Activated T-helper 17 cell treated with anti-CD3 and anti-CD28 coated beads, Interleukin-2, amount 50 U/mL, for 72 hours (primary cell): ENCODE measurements around the gene ACACA. TPM values are rescaled to one million over a fixed set of nuclear protein-coding genes. Genes with fewer than 3 reads are reported as not detected.

Experiments
- ATAC-seq: fragments of 150-1000 bp; cut with Tn5 transposase; replicated peaks from 2 replicates; pipeline ENCODE4 v1.10.0; 2021; ENCODE audit warnings: mild to moderate bottlenecking, moderate library complexity
- H3K27ac Mint-ChIP-seq: one replicate; pipeline ENCODE4 v1.8.0; 2022; ENCODE audit warnings: mixed read lengths
- H3K27me3 Mint-ChIP-seq: one replicate; pipeline ENCODE4 v1.8.0; 2022; ENCODE audit warnings: mixed read lengths
- H3K36me3 Mint-ChIP-seq: one replicate; pipeline ENCODE4 v1.8.0; 2022; ENCODE audit warnings: low read depth, mild to moderate bottlenecking, mixed read lengths
- H3K4me1 Mint-ChIP-seq: one replicate; pipeline ENCODE4 v1.8.0; 2022; ENCODE audit warnings: mixed read lengths
- H3K4me3 Mint-ChIP-seq: one replicate; pipeline ENCODE4 v1.8.0; 2022; ENCODE audit warnings: mild to moderate bottlenecking, mixed read lengths
- H3K9me3 Mint-ChIP-seq: one replicate; pipeline ENCODE4 v1.8.0; 2022; ENCODE audit warnings: mixed read lengths
- total RNA-seq, 2 donors: library from RNA; stranded (reverse); gene quantifications; one replicate each; pipeline ENCODE4 v1.2.3, GENCODE V29; 2022

ACACA gene
- total RNA-seq, 2 donors from 2014 or later, result 36.9 to 73.7 TPM

DNA sequence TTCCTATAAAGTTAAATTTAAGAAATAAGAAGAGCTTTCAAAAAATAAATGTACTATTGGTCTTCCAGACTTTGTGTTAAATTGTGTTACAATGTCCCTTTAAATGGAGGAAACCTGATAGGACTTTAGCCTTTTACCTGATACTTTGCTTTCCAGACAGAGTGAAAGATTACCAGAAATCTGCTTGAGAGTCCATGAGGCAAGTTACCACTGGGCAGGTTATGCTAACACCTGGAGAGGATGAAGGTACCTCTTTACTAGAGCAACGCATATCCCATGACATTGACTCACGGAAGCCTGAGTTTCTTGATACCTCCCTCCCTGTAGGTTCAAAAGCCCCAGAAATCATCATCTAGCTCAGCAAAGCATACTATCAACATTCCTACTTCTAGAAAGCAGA is 174.7 kb downstream of the ACACA start:
- Mint-ChIP-seq H3K4me3 (no peak overlapping the region), H3K4me1 (no peaks in the 10 kb centered on the region), H3K9me3 (no peaks in the 10 kb centered on the region), H3K27ac (no peak overlapping the region), H3K27me3 (no peaks in the 10 kb centered on the region), H3K36me3 (peaks cover 64% of the 10 kb centered on the region)
- no peak for ATAC-seq

DNA sequence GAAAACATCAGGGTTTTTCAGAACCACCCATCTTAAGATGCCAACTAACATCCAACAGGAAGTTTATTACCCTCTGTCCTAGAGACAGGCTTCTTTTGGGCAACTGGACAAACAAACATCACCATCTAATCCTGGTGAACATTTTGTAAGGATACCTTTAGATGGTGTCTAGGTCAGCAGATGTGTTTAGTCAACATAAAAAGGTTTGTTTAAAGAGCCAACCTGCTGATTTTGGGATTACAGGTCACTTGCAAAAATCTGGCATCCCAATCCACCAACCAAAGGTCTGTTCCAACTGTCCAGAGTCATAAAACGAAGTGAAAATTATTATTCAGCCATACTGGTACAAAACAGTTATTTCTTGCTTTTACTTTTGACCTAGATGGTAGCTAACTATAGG is 176.0 kb downstream of the ACACA start:
- Mint-ChIP-seq H3K9me3 (no peaks in the 10 kb centered on the region), H3K27me3 (no peaks in the 10 kb centered on the region), H3K36me3 (peaks cover 64% of the 10 kb centered on the region), H3K27ac (no peak overlapping the region), H3K4me3 (no peak overlapping the region), H3K4me1 (no peaks in the 10 kb centered on the region)
- no peak for ATAC-seq

- no peak for ATAC-seq
- Mint-ChIP-seq H3K4me3 (no peak overlapping the region), H3K36me3 (peaks cover 64% of the 10 kb centered on the region), H3K27me3 (no peaks in the 10 kb centered on the region), H3K4me1 (peaks cover 4% of the 10 kb centered on the region), H3K9me3 (no peaks in the 10 kb centered on the region), H3K27ac (peak overlapping the region; percentile 14)
These were observed 181.2 kb downstream of the ACACA start for GRCh38 chr17:37225465-37225864.

DNA sequence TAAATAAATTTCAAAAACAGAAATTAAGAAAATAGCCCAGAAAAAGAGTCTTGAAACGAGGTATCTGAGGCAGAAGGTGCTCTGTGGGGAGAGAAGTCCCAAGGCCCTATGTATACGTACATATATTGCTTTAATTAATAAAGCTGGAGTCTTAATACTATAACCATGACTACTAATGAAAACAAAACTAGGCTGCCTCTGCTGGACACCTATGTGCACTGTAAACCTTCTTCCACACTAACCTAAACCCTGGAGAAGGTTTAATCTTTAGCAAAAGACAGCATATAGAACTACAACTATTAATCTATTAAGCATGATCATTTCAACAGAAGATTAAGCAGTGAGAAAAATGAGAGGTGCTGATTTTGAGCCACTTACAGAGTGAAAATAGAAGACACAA is 184.8 kb downstream of the ACACA start:
- Mint-ChIP-seq H3K36me3 (peaks cover 77% of the 10 kb centered on the region), H3K27ac (no peak overlapping the region), H3K4me3 (no peak overlapping the region), H3K4me1 (peaks cover 4% of the 10 kb centered on the region), H3K27me3 (no peaks in the 10 kb centered on the region), H3K9me3 (no peaks in the 10 kb centered on the region)
- ATAC-seq, result no peak

DNA sequence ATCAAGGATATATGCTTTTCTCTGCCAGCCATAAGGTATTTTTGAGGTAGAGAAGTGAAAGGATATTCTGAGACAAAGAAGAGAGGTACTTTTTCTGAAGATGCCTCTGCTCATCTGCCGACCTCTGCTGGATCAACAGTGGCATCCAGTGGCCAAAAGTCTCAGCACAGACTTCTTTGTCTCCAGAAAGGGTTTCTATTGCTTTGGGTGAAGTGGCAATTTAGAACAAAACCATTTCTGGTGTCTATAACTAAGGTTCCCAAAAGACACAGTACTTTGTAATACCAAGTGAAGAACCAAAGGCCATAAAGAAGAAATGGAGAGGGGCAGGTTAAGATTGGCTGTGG is 186.1 kb downstream of the ACACA start:
- Mint-ChIP-seq H3K27ac (peak overlapping the region; percentile 53), H3K4me1 (peaks cover 4% of the 10 kb centered on the region), H3K9me3 (no peaks in the 10 kb centered on the region), H3K27me3 (no peaks in the 10 kb centered on the region), H3K4me3 (no peak overlapping the region), H3K36me3 (peaks cover 79% of the 10 kb centered on the region)
- ATAC-seq, result no peak

DNA sequence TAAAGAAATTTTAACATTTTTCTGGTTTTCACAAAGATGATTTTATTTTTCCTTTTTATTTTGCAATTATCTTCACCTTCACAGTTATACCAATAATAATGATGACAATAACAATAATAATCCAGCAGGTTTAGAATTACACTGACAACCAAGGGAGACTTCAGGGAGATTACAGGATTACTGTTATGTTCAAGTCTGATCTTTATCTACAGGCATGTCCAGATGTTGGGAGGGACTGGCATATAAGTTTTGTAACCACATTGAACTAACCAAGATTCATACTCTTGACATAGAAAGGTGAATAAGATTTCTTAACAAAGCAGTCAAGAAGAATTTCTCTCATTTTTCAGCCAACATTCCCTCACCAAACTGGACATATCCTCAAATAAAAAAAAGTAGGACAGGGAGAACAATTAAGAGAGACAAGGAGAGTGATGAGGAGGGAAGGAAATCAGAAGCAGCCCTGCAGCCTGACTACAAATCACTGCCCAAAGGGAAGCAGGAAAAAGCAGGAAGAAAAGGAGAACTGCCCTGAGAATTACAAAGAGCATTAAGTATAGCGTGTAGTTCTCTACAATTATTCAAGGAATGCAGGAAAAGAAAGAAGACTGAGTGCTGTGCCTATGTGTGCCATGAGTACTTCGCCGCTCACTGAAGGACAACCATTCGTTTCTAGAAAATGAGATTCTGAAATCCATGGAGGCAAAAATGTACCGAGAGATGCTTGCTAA is 186.6 kb downstream of the ACACA start:
- no peak overlapping the region for H3K4me3 Mint-ChIP-seq
- no peak for ATAC-seq
- peaks cover 4% of the 10 kb centered on the region for H3K4me1 Mint-ChIP-seq
- no peaks in the 10 kb centered on the region for H3K9me3 Mint-ChIP-seq
- H3K36me3 Mint-ChIP-seq, result peaks cover 79% of the 10 kb centered on the region
- peak overlapping the region; percentile 53 for H3K27ac Mint-ChIP-seq
- no peaks in the 10 kb centered on the region for H3K27me3 Mint-ChIP-seq

- H3K27me3 Mint-ChIP-seq, result no peaks in the 10 kb centered on the region
- H3K4me1 Mint-ChIP-seq, result peaks cover 4% of the 10 kb centered on the region
- H3K9me3 Mint-ChIP-seq, result no peaks in the 10 kb centered on the region
- H3K4me3 Mint-ChIP-seq, result no peak overlapping the region
- H3K36me3 Mint-ChIP-seq, result peaks cover 80% of the 10 kb centered on the region
- H3K27ac Mint-ChIP-seq, result no peak overlapping the region
- no peak for ATAC-seq
These were observed 187.8 kb downstream of the ACACA start for GRCh38 chr17:37218849-37219248.

- Mint-ChIP-seq H3K27me3 (no peaks in the 10 kb centered on the region), H3K27ac (no peak overlapping the region), H3K4me3 (no peak overlapping the region), H3K9me3 (no peaks in the 10 kb centered on the region), H3K36me3 (peaks cover 70% of the 10 kb centered on the region), H3K4me1 (no peaks in the 10 kb centered on the region)
- ATAC-seq, result no peak
These were observed 192.2 kb downstream of the ACACA start for GRCh38 chr17:37214416-37214815.

- no peak for ATAC-seq
- no peaks in the 10 kb centered on the region for H3K4me1 Mint-ChIP-seq
These were observed 192.7 kb downstream of the ACACA start for GRCh38 chr17:37213927-37214326.

GRCh38 chr17:37212179-37212578 is 194.5 kb downstream of the ACACA start:
- H3K4me3 Mint-ChIP-seq, result no peak overlapping the region
- H3K4me1 Mint-ChIP-seq, result no peaks in the 10 kb centered on the region
- ATAC-seq, result no peak
- H3K27ac Mint-ChIP-seq, result no peak overlapping the region
- H3K9me3 Mint-ChIP-seq, result no peaks in the 10 kb centered on the region
- H3K27me3 Mint-ChIP-seq, result no peaks in the 10 kb centered on the region
- peaks cover 67% of the 10 kb centered on the region for H3K36me3 Mint-ChIP-seq

More at GRCh38 chr17:37213927-37214326, 192.7 kb downstream of the ACACA start:
- no peak overlapping the region for H3K4me3 Mint-ChIP-seq
- H3K9me3 Mint-ChIP-seq, result no peaks in the 10 kb centered on the region
- H3K36me3 Mint-ChIP-seq, result peaks cover 71% of the 10 kb centered on the region
- no peaks in the 10 kb centered on the region for H3K27me3 Mint-ChIP-seq
- no peak overlapping the region for H3K27ac Mint-ChIP-seq

DNA sequence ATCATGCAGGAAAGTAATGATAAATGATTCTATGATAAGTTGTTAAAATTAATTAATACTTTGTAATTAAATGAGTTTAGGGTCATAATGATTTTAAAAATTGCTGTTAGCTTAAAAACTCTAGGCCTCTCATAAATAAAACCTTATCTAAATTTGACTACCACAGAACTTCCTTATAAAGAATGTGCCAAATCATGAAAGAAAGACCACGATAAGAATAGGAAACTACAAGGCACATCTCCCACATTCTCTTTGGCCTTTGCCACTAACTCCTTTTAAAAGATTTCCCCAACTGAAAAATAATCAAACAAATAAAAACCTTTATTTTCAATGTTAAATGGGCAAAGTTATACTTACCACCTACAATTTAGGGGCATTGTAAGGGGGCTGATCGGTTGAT is 195.5 kb downstream of the ACACA start:
- ATAC-seq, result no peak
- H3K9me3 Mint-ChIP-seq, result no peaks in the 10 kb centered on the region
- no peaks in the 10 kb centered on the region for H3K4me1 Mint-ChIP-seq
- no peak overlapping the region for H3K4me3 Mint-ChIP-seq
- no peaks in the 10 kb centered on the region for H3K27me3 Mint-ChIP-seq
- H3K36me3 Mint-ChIP-seq, result peaks cover 66% of the 10 kb centered on the region
- no peak overlapping the region for H3K27ac Mint-ChIP-seq

- no peaks in the 10 kb centered on the region for H3K27me3 Mint-ChIP-seq
- H3K9me3 Mint-ChIP-seq, result no peaks in the 10 kb centered on the region
- no peak for ATAC-seq
- no peak overlapping the region for H3K27ac Mint-ChIP-seq
- peaks cover 75% of the 10 kb centered on the region for H3K36me3 Mint-ChIP-seq
- no peak overlapping the region for H3K4me3 Mint-ChIP-seq
- H3K4me1 Mint-ChIP-seq, result no peaks in the 10 kb centered on the region
These were observed 199.5 kb downstream of the ACACA start for GRCh38 chr17:37207103-37207502.

GRCh38 chr17:37206299-37206698 is 200.3 kb downstream of the ACACA start:
- Mint-ChIP-seq H3K27me3 (no peaks in the 10 kb centered on the region), H3K27ac (no peak overlapping the region), H3K4me3 (no peak overlapping the region), H3K4me1 (no peaks in the 10 kb centered on the region), H3K36me3 (peaks cover 80% of the 10 kb centered on the region), H3K9me3 (no peaks in the 10 kb centered on the region)
- no peak for ATAC-seq

- H3K9me3 Mint-ChIP-seq, result no peaks in the 10 kb centered on the region
- no peak overlapping the region for H3K4me3 Mint-ChIP-seq
- no peaks in the 10 kb centered on the region for H3K4me1 Mint-ChIP-seq
- H3K27me3 Mint-ChIP-seq, result no peaks in the 10 kb centered on the region
- H3K36me3 Mint-ChIP-seq, result peaks cover 65% of the 10 kb centered on the region
- H3K27ac Mint-ChIP-seq, result no peak overlapping the region
- ATAC-seq, result no peak
These were observed 206.1 kb downstream of the ACACA start for GRCh38 chr17:37200497-37200896.

DNA sequence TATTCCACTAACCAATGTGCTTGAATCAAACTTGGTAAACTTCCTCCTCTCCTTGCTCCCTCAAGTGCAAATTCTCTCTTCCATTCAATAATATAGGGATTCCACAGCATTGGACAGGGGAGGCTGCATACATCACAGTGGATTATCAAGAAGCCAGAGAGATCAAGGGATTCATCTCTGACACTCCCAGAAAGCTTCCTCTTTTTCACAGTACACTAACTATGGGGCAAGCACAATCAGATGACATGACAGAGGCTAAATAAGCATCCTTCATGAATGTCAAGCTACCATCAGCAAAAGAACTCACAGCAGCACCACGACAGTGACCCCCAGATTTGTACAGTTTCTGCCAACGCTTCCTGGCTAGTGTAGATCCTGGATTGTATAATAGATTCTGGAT is 209.3 kb downstream of the ACACA start:
- peaks cover 57% of the 10 kb centered on the region for H3K36me3 Mint-ChIP-seq
- no peak for ATAC-seq
- no peaks in the 10 kb centered on the region for H3K4me1 Mint-ChIP-seq
- H3K27me3 Mint-ChIP-seq, result no peaks in the 10 kb centered on the region
- H3K4me3 Mint-ChIP-seq, result no peak overlapping the region
- no peak overlapping the region for H3K27ac Mint-ChIP-seq
- H3K9me3 Mint-ChIP-seq, result no peaks in the 10 kb centered on the region

DNA sequence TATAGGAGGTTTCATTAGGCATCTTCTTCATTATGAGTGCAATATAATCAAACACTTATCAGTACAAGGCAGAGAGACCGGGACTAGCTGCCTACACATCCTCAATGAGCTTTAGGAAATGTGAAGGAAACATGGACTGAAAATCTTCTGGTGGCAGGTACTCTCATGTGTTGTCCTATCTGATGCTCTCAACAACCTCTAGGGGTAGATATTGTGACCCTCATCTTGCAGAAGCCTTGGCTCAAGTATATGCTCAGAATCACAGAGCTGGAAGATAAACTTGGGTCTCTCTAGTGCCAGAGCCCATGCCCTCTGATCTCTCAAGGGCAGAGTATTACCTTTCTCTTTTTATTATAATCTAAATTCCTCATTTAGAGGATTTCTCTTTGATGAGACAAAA is 212.4 kb downstream of the ACACA start:
- Mint-ChIP-seq H3K4me1 (no peaks in the 10 kb centered on the region), H3K4me3 (no peak overlapping the region), H3K36me3 (peaks cover 65% of the 10 kb centered on the region), H3K27ac (no peak overlapping the region), H3K27me3 (no peaks in the 10 kb centered on the region), H3K9me3 (no peaks in the 10 kb centered on the region)
- no peak for ATAC-seq
